HepG2 (cell line): ENCODE results near the gene FSCN2. TPM values are rescaled to one million over a fixed set of nuclear protein-coding genes. Genes with fewer than 3 reads are reported as not detected.

Experiments
- EHMT2 ChIP-seq: fragments of 200-600 bp; sonication (generic); IDR thresholded peaks from 2 replicates; pipeline ENCODE4 v1.7.0; 2017; ENCODE audit warnings: antibody characterized with exemption, low read depth, low read length, borderline replicate concordance
- ETS1 ChIP-seq: sonication (generic); formaldehyde crosslinking; IDR thresholded peaks from 2 replicates; pipeline ENCODE4 v1.4.0; 2020; ENCODE audit warnings: missing genetic modification reagents
- HDAC6 ChIP-seq: fragments of 200-600 bp; sonication (generic); IDR thresholded peaks from 2 replicates; pipeline ENCODE4 v1.7.0; 2017; ENCODE audit warnings: mild to moderate bottlenecking, antibody characterized with exemption, low read length, low read depth
- KDM4B ChIP-seq: sonication (generic); formaldehyde crosslinking; IDR thresholded peaks from 2 replicates; pipeline ENCODE4 v1.4.0; 2020; ENCODE audit warnings: missing genetic modification reagents
- NFATC3 ChIP-seq: sonication (generic); formaldehyde crosslinking; IDR thresholded peaks from 2 replicates; pipeline ENCODE4 v1.5.1; 2020; ENCODE audit warnings: mild to moderate bottlenecking, missing genetic modification reagents
- NPAS2 ChIP-seq: sonication (generic); formaldehyde crosslinking; IDR thresholded peaks from 2 replicates; pipeline ENCODE4 v1.8.0; 2022; ENCODE audit warnings: mild to moderate bottlenecking, missing genetic modification reagents, borderline replicate concordance
- RAD21 ChIP-seq: fragments of 450-650 bp; formaldehyde crosslinking; IDR thresholded peaks from 2 replicates; pipeline ENCODE4 v1.5.0; 2020; ENCODE audit warnings: mild to moderate bottlenecking
- RCOR2 ChIP-seq: IDR thresholded peaks from 2 replicates; pipeline ENCODE4 v1.6.1; 2016; ENCODE audit warnings: missing biosample characterization, missing genetic modification reagents
- RNF2 ChIP-seq: fragments of 450-650 bp; conservative IDR thresholded peaks from 2 replicates; pipeline ENCODE4 v1.6.1; 2016; ENCODE audit warnings: low read depth
- SALL2 ChIP-seq: sonication (generic); formaldehyde crosslinking; IDR thresholded peaks from 2 replicates; pipeline ENCODE4 v1.8.1; 2023; ENCODE audit warnings: mild to moderate bottlenecking, missing genetic modification reagents, inconsistent platforms
- ZBTB1 ChIP-seq: sonication (generic); formaldehyde crosslinking; IDR thresholded peaks from 2 replicates; pipeline ENCODE4 v1.4.0; 2020; ENCODE audit warnings: missing genetic modification reagents, borderline replicate concordance
- ZBTB7B ChIP-seq: sonication (generic); formaldehyde crosslinking; IDR thresholded peaks from 2 replicates; pipeline ENCODE4 v1.4.0; 2020; ENCODE audit warnings: missing genetic modification reagents
- ZNF275 ChIP-seq: sonication (generic); formaldehyde crosslinking; IDR thresholded peaks from 2 replicates; pipeline ENCODE4 v1.8.0; 2022; ENCODE audit warnings: missing genetic modification reagents, mild to moderate bottlenecking, inconsistent platforms, borderline replicate concordance
- ZNF329 ChIP-seq: sonication (generic); formaldehyde crosslinking; IDR thresholded peaks from 2 replicates; pipeline ENCODE4 v1.9.0; 2021; ENCODE audit warnings: low read depth, mild to moderate bottlenecking, missing genetic modification reagents
- ZNF567 ChIP-seq: sonication (generic); formaldehyde crosslinking; IDR thresholded peaks from 2 replicates; pipeline ENCODE4 v1.8.1; 2023; ENCODE audit warnings: mild to moderate bottlenecking, missing genetic modification reagents, borderline replicate concordance
- ZNF607 ChIP-seq: sonication (generic); formaldehyde crosslinking; IDR thresholded peaks from 2 replicates; pipeline ENCODE4 v1.5.1; 2020; ENCODE audit warnings: missing genetic modification reagents, mild to moderate bottlenecking, borderline replicate concordance
- ZNF713 ChIP-seq: sonication (generic); formaldehyde crosslinking; IDR thresholded peaks from 2 replicates; pipeline ENCODE4 v1.4.0; 2020; ENCODE audit warnings: mild to moderate bottlenecking, missing genetic modification reagents
- ZNF740 ChIP-seq: sonication (generic); formaldehyde crosslinking; IDR thresholded peaks from 2 replicates; pipeline ENCODE4 v1.4.0; 2020; ENCODE audit warnings: missing genetic modification reagents
- ZNF850 ChIP-seq: sonication (generic); formaldehyde crosslinking; conservative IDR thresholded peaks from 2 replicates; pipeline ENCODE4 v1.9.0; 2021; ENCODE audit warnings: mild to moderate bottlenecking, missing genetic modification reagents
- ZSCAN31 ChIP-seq: sonication (generic); formaldehyde crosslinking; IDR thresholded peaks from 2 replicates; pipeline ENCODE4 v1.5.0; 2020; ENCODE audit warnings: low read depth, mild to moderate bottlenecking, missing genetic modification reagents
- ZUFSP ChIP-seq: sonication (generic); formaldehyde crosslinking; IDR thresholded peaks from 2 replicates; pipeline ENCODE4 v1.9.0; 2021; ENCODE audit warnings: missing genetic modification reagents, mild to moderate bottlenecking, borderline replicate concordance
- polyA plus RNA-seq, 8 experiments: library from polyadenylated mRNA; depleted of rRNA in 3 of 8; stranded (reverse) in 7 of 8; unstranded in 1 of 8; fragments of >200 nt; fragmentation: Illumina TruSeq in 4 of 8; extraction: Trizol in 4 of 8; gene quantifications; 2 replicates each; pipeline versions ENCODE4 v1.2.1 to v1.2.3, GENCODE V29; 2011 to 2016; ENCODE audit warnings: low read depth in 4 of 8, missing spikeins in 1 of 8, mixed read lengths in 1 of 8; ENCODE audit not compliant: insufficient read depth in 1 of 8
- total RNA-seq, 5 experiments: library from RNA; depleted of rRNA; stranded (reverse); fragments of >200 nt; fragmentation: Illumina TruSeq; extraction: Trizol; gene quantifications; 2 replicates each; pipeline ENCODE4 v1.2.3, GENCODE V29; 2016; ENCODE audit warnings: low read depth in 1 of 5

FSCN2 gene
- total and polyA plus RNA-seq, 2 of the 13 experiments (the other 11 are each of a cell fraction or from before 2014, with no cell fraction given) = 0.09 TPM; not detected in 1

GRCh38 chr17:81484195-81484979 is 43.8 kb upstream of the FSCN2 start (continued):
- TF ChIP-seq ZNF329 (CRISPR knock-in tag) = no peak
- no peak for TF ChIP-seq NPAS2 (CRISPR knock-in tag)
- TF ChIP-seq RNF2 = peak; percentile 83
- TF ChIP-seq RAD21 (CRISPR knock-in tag) = peak; percentile 100
- TF ChIP-seq ZSCAN31 = peak; percentile 95; the same call in 1 of the 2 replicates
- TF ChIP-seq KDM4B (CRISPR knock-in tag) = no peak
- no peak for TF ChIP-seq ZUFSP
- TF ChIP-seq ETS1 (CRISPR knock-in tag) = no peak
- TF ChIP-seq ZBTB7B (CRISPR knock-in tag) = peak; percentile 52; the same call in 1 of the 2 replicates
- TF ChIP-seq RCOR2 = no peak
- no peak; the same call in 1 of the 2 replicates for TF ChIP-seq ZNF567 (CRISPR knock-in tag)
- TF ChIP-seq ZNF713 = 0 out of 2 replicates have a peak, but pooled peaks have one; percentile 7
- no peak for TF ChIP-seq HDAC6
- TF ChIP-seq ZNF850 (CRISPR knock-in tag) = 0 out of 2 replicates have a peak, but pooled peaks have one; percentile 91
- TF ChIP-seq ZBTB1 (CRISPR knock-in tag) = no peak
- peak; percentile 69; the same call in 1 of the 2 replicates for TF ChIP-seq ZNF607 (CRISPR knock-in tag)
- TF ChIP-seq SALL2 (CRISPR knock-in tag) = no peak
- 0 out of 2 replicates have a peak, but pooled peaks have one; percentile 32 for TF ChIP-seq NFATC3 (CRISPR knock-in tag)
- TF ChIP-seq ZNF740 = no peak
- 0 out of 2 replicates have a peak, but pooled peaks have one; percentile 55 for TF ChIP-seq ZNF275 (CRISPR knock-in tag)
- TF ChIP-seq EHMT2 = no peak
